NB4 (cell line): ENCODE data around the gene RNF130.

ENCODE experiments used
- DNase-seq: peaks from one replicate; pipeline ENCODE4 v3.0.0; 2010; ENCODE audit warnings: low read depth
- H3K4me3 ChIP-seq: one replicate; pipeline ENCODE4 v1.5.1; 2011; ENCODE audit warnings: mild to moderate bottlenecking, low read depth, low read length, moderate library complexity
- MYC ChIP-seq: IDR thresholded peaks from 2 replicates; pipeline ENCODE4 v1.6.1; 2011; ENCODE audit warnings: low read depth, low read length
- POLR2A ChIP-seq: IDR thresholded peaks from 2 replicates; pipeline ENCODE4 v1.6.1; 2011; ENCODE audit warnings: mild to moderate bottlenecking; ENCODE audit not compliant: insufficient read length; ENCODE audit errors: extremely low read depth
- TF ChIP-seq, protein P1 (sequence below): IDR thresholded peaks from 2 replicates; pipeline ENCODE4 v1.6.1; 2011; ENCODE audit warnings: low read depth, low read length
- TF ChIP-seq, protein P2 (sequence below): IDR thresholded peaks from one replicate; pipeline ENCODE4 v1.5.1; 2012; ENCODE audit warnings: low read depth, low read length

RNF130 gene

GRCh38 chr5:180088561-180088960 lies 17.0 kb upstream of the RNF130 start:
- TF ChIP-seq, protein P1, sequence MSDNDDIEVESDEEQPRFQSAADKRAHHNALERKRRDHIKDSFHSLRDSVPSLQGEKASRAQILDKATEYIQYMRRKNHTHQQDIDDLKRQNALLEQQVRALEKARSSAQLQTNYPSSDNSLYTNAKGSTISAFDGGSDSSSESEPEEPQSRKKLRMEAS = no peak
- no peak for TF ChIP-seq MYC
- TF ChIP-seq POLR2A = no peak
- TF ChIP-seq, protein P2, sequence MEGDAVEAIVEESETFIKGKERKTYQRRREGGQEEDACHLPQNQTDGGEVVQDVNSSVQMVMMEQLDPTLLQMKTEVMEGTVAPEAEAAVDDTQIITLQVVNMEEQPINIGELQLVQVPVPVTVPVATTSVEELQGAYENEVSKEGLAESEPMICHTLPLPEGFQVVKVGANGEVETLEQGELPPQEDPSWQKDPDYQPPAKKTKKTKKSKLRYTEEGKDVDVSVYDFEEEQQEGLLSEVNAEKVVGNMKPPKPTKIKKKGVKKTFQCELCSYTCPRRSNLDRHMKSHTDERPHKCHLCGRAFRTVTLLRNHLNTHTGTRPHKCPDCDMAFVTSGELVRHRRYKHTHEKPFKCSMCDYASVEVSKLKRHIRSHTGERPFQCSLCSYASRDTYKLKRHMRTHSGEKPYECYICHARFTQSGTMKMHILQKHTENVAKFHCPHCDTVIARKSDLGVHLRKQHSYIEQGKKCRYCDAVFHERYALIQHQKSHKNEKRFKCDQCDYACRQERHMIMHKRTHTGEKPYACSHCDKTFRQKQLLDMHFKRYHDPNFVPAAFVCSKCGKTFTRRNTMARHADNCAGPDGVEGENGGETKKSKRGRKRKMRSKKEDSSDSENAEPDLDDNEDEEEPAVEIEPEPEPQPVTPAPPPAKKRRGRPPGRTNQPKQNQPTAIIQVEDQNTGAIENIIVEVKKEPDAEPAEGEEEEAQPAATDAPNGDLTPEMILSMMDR = no peak
- DNase-seq = no peak
- H3K4me3 ChIP-seq = no peak overlapping the region

DNA sequence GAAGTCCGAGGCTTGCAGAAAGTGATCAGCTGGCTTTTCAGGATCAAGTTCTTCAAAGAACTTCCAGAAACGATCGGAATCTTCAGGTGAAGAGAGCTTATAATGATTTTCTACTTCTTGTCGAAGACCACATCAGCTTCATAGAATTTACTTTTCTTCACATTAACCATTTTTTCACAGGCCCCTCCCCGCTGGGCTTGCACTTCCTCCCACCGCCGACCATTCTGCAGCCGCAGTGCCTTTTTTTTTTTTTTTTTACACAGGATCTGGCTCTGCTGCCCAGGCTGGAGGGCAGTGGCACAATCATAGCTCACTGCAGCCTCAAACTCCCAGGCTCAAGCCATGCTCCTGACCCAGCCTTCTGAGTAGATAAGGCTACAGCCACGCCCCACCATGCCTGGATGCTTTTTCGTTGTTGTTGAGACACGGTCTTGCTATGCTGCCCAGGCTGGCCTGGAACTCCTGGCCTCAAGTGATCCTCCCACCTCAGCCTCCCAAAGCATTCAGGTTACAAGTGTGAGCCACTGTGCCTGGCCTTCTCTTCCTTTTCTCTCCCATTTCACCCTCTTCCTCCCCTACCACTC lies 15.3 kb upstream of the RNF130 start:
- DNase-seq = no peak
- TF ChIP-seq MYC = no peak
- TF ChIP-seq, protein P2 = no peak
- no peak overlapping the region for H3K4me3 ChIP-seq

GRCh38 chr5:180085837-180086236 lies 14.3 kb upstream of the RNF130 start:
- TF ChIP-seq, protein P2 = no peak
- TF ChIP-seq MYC = no peak
- no peak overlapping the region for H3K4me3 ChIP-seq
- DNase-seq = no peak

GRCh38 chr5:180084638-180085561 lies 13.3 kb upstream of the RNF130 start:
- peak; percentile 73 for DNase-seq
- H3K4me3 ChIP-seq = no peak overlapping the region
- TF ChIP-seq, protein P2 = no peak
- TF ChIP-seq, protein P1 = no peak
- TF ChIP-seq MYC (no peak), POLR2A (no peak)

DNA sequence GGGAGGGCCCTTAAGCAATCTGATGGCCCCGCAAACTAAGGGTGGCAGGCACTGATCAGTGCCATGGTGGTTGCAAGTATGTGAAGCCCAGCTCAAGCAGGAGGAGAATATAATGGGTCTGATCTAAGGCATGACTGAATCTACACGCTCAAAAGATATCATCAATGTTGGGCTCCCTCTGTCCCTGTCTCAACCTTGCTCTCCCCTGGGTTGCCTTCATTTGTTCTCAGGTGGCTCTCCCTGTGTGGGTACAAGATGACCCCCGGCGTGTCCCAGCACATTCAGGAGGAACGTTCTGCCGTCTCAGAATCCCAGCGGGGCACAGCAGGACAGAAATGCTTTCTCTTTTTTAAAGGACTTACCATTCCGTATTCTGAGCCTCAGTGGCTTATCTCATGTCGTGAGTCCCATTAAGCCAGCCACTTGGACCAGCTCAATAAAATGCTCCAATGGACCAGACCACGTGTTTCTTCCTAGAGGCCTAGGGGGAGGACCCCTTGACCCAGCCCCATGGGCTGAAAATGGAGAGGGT lies 12.0 kb upstream of the RNF130 start:
- H3K4me3 ChIP-seq = no peak overlapping the region
- no peak for DNase-seq
- TF ChIP-seq MYC (no peak), POLR2A (no peak)
- TF ChIP-seq, protein P2 = no peak
- TF ChIP-seq, protein P1 = no peak
